ENCODE results near the gene MCF2L2. TPM values are rescaled to one million over a fixed set of nuclear protein-coding genes. Genes with fewer than 3 reads are reported as not detected.

Gene MCF2L2
- total RNA-seq, 4 donors from 2014 or later, result 0.16 to 0.66 (median 0.26) TPM

GRCh38 chr3:183285318-183285717, 143.1 kb downstream of the MCF2L2 start:
- TF ChIP-seq CTCF (IDR thresholded peaks at IDR 0.05; ENCODE audit: low read depth), result no peak

GRCh38 chr3:183284570-183284969, 143.8 kb downstream of the MCF2L2 start:
- TF ChIP-seq CTCF (IDR thresholded peaks at IDR 0.05; ENCODE audit: low read depth), result no peak

- TF ChIP-seq CTCF (IDR thresholded peaks at IDR 0.05; ENCODE audit: low read depth), result no peak
Measured at GRCh38 chr3:183283886-183284285, 144.5 kb downstream of the MCF2L2 start.

GRCh38 chr3:183281126-183281797, 147.2 kb downstream of the MCF2L2 start:
- TF ChIP-seq CTCF (IDR thresholded peaks at IDR 0.05; ENCODE audit: low read depth), result no peak

- no peak for TF ChIP-seq CTCF (IDR thresholded peaks at IDR 0.05; ENCODE audit: low read depth)
Measured at GRCh38 chr3:183279371-183279770, 149.0 kb downstream of the MCF2L2 start.

- TF ChIP-seq CTCF (IDR thresholded peaks at IDR 0.05; ENCODE audit: low read depth), result no peak
Measured at GRCh38 chr3:183278479-183279088, 149.8 kb downstream of the MCF2L2 start.

- no peak for TF ChIP-seq CTCF (IDR thresholded peaks at IDR 0.05; ENCODE audit: low read depth)
Measured at GRCh38 chr3:183277260-183277659, 151.2 kb downstream of the MCF2L2 start.
